Fibroblast of the conjunctiva (primary cell): ENCODE data around the gene SREBF2.
A peak's percentile ranks its signal among the peaks of the same experiment; 100 is the strongest.

ENCODE experiments used
- DNase-seq: peaks from one replicate; pipeline ENCODE4 v3.0.0-alpha.2; 2010; ENCODE audit warnings: low read depth

Gene SREBF2

GRCh38 chr22:41922328-41922727 is 89.4 kb downstream of the SREBF2 start:
- no peak for DNase-seq

DNA sequence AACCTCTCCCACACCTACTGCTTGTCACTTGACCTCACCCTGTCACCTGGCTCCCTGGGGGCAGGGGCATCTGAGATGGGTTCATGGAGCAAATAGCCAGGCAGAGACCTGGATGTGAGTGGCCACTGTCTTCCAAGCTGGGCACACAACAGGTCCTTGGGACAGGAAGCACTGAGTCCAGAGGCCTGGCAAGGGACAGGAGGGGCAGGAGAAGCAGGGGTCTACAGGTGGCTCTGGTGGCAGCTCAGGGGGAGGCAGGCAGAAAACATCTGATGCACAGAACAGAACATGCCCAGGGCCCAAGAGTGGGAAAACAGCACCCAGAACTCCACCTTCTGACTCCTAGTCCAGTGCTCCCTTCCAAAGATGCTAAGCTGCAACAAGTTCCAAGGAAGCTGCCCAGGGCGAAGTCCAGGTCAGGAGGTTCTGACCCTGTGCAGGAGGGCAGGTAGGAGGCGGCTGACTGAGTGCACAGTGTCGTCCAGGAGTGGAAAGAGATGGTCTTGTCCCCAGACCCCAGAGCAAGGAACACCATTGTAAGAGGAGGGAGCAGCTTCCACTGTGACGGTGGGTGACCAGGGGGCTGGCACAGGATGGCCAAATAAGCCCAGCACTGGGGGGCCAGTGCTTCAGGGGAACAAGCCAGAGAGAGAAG is 90.2 kb downstream of the SREBF2 start:
- no peak for DNase-seq

GRCh38 chr22:41923595-41924276 is 90.8 kb downstream of the SREBF2 start:
- DNase-seq: no peak

DNA sequence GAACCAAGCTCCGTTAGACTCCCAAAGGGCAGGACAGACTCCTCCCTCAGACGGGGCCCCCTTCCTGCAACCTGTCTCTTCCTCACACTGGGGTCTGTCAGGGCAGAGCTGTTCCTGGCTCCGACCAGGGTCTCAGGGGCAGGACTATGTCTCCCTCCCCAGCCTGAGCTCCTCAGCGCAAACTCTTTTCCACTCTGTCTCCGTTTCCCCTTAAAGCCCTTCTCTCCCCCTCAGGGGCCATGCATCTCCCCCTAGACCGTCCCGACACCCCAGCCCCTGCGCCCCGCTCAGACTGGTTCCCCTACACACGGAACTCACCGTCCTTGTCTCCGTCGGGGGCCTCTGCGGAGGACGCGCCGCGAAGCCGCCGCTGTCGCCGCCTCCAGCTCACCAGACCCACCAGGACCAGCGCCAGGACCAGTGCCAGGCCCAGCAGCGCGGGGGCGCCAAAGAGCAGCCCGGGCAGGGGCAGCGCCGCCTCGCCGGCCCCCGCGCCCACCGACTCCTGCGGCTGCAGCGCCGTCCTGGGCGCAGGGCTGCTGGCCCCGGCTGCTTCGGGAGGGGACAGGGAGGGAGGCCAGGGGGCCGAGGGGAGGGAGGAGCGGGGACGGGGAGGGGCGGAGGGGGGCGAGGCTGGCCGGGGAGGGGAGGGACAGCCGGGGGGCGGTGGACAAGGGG is 93.0 kb downstream of the SREBF2 start:
- DNase-seq: no peak

- DNase-seq: no peak
Measured at GRCh38 chr22:41927813-41928212, 94.9 kb downstream of the SREBF2 start.

DNA sequence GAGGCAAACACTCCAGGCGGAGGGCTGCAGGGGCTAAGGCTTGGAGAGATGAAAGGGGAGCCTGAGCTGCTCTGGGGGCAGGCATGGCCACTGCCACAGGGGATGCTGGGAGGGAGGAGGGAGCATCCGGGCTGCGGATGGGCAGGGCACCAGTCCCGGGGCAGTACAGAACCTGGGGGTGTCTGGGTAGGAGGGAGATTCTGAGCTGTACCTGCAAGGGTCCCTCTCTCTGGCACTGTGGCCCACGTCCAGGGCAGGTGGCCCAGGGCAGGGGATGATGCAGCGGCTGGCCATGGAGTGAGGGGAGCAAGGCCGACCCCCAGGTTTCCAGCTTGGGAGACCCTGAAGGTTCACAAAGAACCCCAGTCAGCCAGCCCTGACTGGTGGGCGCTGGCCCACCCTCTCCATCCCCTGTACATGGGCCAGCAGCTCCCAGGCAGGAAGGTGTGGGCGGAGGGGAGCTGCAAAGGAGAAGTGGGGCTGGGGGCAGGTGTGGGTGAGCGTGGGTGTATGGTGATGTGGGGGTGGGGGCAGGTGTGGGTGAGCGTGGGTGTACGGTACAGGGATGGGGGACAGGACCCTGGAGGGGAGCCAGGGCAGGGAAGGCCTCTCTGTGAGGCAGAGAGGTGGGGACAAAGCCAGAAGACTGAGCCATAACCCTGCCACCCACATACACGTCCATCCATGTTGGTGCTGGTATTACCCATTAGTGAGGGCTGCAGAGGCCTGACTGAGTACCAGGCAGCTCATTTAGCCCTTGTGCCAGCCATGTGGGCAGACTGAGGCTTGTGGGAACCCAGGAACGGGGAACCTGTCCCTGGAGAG is 95.9 kb downstream of the SREBF2 start:
- no peak for DNase-seq

DNA sequence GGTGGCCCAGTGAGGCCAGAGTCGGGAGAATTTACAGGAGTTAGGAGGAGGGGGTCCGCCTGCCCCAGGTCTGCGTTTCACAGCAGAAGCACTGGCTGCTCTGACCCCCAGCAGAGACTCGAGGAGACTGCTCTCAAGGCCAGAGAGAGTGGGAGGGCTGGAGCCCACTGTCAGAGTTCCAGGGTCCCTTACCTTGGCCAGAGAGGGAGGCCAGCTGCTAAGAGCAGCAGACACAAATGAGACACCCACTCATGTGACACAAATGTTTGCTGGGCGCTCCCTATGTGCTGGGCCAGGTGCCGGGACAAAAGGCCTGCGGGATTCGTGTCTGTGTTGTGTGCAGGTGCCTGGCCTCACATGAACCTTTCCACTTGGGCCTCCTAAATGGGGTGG is 96.5 kb downstream of the SREBF2 start:
- DNase-seq: no peak

- no peak for DNase-seq
Measured at GRCh38 chr22:41931701-41932269, 98.9 kb downstream of the SREBF2 start.

DNA sequence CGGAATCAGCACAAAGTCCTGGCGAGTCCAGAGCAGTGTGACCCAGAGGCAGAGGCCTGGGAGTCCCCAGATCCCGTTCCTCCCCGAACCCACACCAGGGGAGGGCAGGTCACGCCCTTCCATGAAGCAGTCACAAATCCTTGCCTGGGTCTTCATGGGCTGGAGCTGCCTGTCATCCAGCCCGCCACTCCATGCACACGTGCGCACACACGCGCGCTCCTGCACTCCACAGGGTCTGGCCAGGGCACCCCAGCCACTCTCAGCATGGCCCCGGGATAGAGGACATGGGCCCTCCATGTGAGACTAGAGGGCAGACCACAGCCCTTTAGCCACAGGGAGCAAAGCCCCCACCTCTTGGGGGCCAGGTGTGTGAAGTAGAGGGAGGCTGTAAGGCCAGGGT is 99.4 kb downstream of the SREBF2 start:
- DNase-seq: no peak

GRCh38 chr22:41933411-41934177 is 100.7 kb downstream of the SREBF2 start:
- DNase-seq: no peak

DNA sequence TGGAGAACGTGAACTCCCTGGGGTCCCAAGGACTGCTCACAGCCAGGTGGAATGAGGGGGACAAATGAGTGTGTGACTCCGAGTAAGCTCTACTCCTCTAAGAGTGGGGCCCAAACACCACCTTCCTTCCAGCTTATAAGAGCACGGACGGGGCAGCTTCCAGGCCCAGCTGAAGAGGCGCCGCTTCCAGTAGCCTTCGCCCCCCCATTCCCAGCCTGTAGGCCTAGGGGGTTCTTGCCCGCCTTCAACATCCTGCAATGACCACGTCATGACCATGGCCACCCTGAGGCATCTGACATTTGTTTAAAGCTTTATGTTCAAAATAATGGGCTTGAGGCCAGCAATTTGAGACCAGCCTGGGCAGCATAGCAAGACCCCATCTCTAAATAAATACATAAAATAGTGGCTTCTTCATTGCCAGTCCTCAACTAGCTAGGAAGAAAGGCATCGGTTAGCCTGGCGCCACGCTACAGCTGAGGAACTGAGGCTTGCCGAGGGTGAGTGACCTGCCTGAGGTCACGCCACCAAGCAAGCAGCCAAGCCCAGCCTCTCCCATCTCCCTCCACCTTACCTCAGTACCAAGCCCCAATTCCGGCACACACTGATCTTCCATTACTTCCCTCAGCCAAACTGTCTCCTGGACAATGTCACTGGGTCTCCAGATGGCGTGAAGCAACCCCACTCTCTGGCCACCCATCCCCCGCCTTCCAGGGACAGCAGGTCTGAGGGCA is 101.5 kb downstream of the SREBF2 start:
- no peak for DNase-seq

DNA sequence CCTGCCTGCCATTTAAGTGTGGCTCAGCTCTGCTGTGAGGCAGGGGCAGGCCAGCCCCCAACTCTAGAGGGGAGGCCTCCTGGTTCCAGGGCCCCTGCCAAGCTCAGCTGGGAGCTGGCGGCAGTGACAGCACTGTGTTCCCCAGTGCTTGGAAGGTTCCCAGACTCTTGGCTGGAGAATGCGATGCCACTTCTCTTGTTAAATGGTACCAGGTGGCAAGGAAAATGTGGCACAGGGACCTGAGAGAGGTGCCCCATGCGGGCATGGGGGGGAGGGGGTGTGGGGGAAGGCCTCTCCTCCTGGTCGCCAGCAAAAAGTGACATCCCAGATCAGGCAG is 102.1 kb downstream of the SREBF2 start:
- DNase-seq: no peak

GRCh38 chr22:41935509-41935908 is 102.6 kb downstream of the SREBF2 start:
- DNase-seq: no peak

DNA sequence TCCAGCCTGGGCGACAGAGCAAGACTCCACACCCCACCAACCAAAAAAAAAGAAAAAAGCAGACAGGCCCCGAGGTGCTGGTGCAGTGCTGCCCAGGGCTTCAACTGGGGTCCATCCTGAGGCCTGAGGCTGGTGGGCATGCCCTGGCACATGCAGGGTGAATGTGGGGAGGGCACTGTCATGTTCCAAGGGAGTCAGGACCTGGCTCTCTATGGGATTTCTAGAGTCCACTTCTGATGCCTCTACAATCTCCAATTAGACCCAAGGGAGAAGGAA is 103.9 kb downstream of the SREBF2 start:
- no peak for DNase-seq

- no peak for DNase-seq
Measured at GRCh38 chr22:41939981-41940831, 107.3 kb downstream of the SREBF2 start.

DNA sequence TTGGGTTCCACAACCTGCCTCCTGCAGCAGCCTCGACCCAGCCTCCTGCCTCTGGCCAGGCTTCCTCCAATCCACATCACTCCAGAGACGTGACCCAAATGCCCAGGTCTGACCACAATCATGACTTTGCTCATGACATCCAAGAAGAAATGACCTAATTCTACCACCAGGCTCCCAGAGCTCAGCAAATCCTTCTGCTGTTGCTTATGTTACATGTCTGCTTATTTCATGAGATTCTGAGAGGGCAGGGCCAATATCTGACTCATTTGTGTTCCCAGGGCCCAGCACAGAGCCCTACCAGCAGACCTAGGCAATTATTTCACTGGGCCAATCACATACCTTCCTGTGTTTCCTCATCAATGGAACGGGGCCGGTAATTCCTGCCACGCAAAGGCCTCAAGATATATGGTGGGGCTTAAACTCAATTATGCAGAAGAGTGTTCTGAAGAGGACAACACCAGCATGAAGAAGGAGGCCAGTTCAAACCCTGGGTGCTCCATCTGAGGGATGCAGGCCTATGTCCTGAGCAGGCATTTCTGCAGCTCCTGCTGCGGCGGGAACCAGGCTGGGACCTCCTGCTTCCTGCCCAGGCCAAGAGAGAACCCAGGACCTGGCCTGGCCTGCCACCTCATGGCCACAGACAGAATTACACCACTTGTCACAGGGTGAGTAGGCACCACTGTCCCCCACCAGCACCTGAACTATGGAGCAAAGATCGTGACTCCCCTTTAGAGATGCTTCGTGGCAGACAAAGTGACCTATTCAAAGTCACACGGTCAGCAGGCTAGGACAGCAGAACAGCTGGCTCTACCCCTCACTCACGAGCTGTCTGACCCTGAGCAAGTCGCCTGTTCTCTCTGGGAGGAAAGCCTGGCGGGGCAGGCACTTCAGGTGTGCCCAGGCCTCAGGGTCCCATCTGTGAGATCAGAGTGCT is 108.2 kb downstream of the SREBF2 start:
- peak; percentile 86 for DNase-seq

DNA sequence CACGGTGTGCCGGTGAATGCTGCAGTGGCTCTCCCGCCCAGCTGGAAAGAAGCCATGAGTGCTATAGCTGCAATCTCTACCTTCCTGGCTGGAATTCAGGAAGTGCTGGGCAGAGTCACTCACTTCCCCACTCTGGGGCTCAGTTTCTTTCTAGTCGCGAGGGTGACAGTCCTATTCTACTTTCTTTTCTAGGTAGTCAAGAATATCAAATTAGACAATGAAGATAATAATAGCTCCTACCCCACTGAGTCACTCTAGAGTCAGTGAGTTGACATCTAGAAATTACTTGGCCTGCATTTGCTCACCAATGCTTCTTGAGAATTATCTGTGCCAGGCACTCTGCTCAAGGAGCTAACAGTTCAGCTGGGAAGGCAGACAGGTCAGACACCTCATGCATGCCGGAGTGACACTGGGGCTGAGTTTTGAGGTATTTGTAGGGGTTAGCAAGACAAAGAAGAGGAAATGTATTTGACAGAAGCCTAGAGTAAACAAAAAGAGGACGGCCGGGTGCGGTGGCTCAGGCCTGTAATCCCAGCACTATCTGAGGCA is 110.8 kb downstream of the SREBF2 start:
- no peak for DNase-seq

DNA sequence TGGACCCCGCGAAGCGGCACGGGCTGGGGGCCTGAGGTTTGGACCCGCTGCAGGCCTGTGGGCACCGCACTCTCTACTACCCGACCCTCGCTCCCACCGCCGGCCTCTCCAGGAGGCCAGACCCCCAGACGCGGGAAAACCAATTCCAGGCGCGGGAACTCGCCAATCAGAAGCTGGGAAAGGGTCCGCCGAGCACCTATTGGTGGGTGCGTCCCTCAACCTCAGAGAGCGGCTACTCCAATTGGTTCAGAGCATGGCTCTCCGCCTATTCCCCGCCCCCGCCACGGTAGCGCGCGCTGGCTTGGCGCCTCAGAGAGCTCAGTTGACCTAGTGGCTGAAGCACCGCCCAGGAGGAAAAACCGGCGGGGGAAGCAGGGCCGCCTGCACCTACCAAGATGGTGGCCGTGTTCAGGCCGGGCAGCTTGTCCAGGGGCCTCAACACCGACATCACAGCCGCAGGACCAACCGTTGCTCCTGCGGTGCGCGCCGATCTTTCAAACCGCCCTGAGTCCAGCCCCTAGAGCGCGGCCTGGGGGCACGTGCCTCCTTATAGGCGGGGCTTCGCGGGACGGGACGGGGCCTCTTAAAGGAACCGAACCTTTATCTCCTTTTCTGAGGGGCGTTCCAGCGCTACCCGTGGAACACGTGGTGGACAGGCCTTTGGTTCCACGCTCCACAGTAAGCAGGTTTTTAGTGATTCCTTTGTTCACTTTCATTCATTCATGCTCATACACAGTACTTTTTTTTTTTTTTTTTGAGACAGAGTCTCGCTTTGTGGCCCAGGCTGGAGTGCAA is 113.9 kb downstream of the SREBF2 start, which contains the start of gene CENPM:
Gene CENPM (minus strand): TSS at position 524 of the 795 bp plus-strand sequence. CDS start 76 bp downstream, at position 448.
- DNase-seq: peak; percentile 85
